ENCODE measurements around the gene MMP20.

GRCh38 chr11:102600666-102601065, 24.5 kb downstream of the MMP20 start:
- no peak for TF ChIP-seq CTCF (IDR thresholded peaks at IDR 0.05)
- no peak for TF ChIP-seq REST (IDR thresholded peaks at IDR 0.05; ENCODE audit: insufficient read depth in 1 of 2, low read depth in 2 of 2, low read length in 1 of 2)
- no peak for TF ChIP-seq POLR2AphosphoS5 (IDR thresholded peaks at IDR 0.05; ENCODE audit: low read depth, low read length)
- TF ChIP-seq TCF7L2 (IDR thresholded peaks at IDR 0.05; ENCODE audit: low read depth, low read length) = no peak
